Stomach (tissue), 9 donors: Measurements from ENCODE around the gene MBOAT2. TPM values are rescaled to one million over a fixed set of nuclear protein-coding genes. Genes with fewer than 3 reads are reported as not detected.

ENCODE experiments used
- DNase-seq, 2 donors: peaks; one replicate each; pipeline versions ENCODE4 v3.0.0 to v3.0.0-alpha.2; 2013 to 2019
- H3K27ac ChIP-seq, 5 donors: fragments of 200-600 bp in 4 of 5; sonication (generic) in 4 of 5; one replicate each; pipeline ENCODE4 v1.5.1; 2013 to 2019; ENCODE audit warnings: mild to moderate bottlenecking in 1 of 5, moderate library complexity in 1 of 5
- H3K27me3 ChIP-seq, 3 donors: fragments of 200-600 bp; sonication (generic); one replicate each; pipeline ENCODE4 v1.5.1; 2017 to 2019; ENCODE audit warnings: mixed run types in 1 of 3
- H3K36me3 ChIP-seq, 4 donors: fragments of 200-600 bp; sonication (generic); 1 replicate in 3 of 4; 2 replicates in 1 of 4; pipeline ENCODE4 v1.5.1; 2016 to 2019
- H3K4me1 ChIP-seq, 4 donors: fragments of 200-600 bp; sonication (generic); one replicate each; pipeline ENCODE4 v1.5.1; 2016 to 2019
- H3K4me3 ChIP-seq, 4 donors: fragments of 200-600 bp; sonication (generic) in 3 of 4; one replicate each; pipeline ENCODE4 v1.5.1; 2016 to 2019; ENCODE audit warnings: mild to moderate bottlenecking in 1 of 4
- H3K9me3 ChIP-seq, 4 donors: fragments of 200-600 bp; sonication (generic); one replicate each; pipeline ENCODE4 v1.5.1; 2016 to 2019
- EP300 ChIP-seq: sonication (generic); formaldehyde crosslinking; IDR thresholded peaks from one replicate; pipeline ENCODE4 v1.6.1; 2017; ENCODE audit warnings: antibody characterized with exemption
- POLR2A ChIP-seq, 4 donors: fragments of 450-650 bp; IDR thresholded peaks; one replicate each; pipeline ENCODE4 v1.6.1; 2016; ENCODE audit warnings: antibody characterized with exemption in 4 of 4, control low read depth in 2 of 4, mild to moderate bottlenecking in 1 of 4, moderate library complexity in 1 of 4
- POLR2AphosphoS5 ChIP-seq, 3 donors: sonication (generic); formaldehyde crosslinking; IDR thresholded peaks; one replicate each; pipeline ENCODE4 v1.6.1; 2016; ENCODE audit warnings: antibody characterized with exemption in 3 of 3
- WGBS, 5 donors: extraction: QIAGEN DNeasy Blood & Tissue Kit in 3 of 5; methylation state at CpG; one replicate each; pipeline versions ENCODE4 v1.1.5 to v1.1.7; 2013 to 2018; 5-methylcytosine and 5-hydroxymethylcytosine counted together
- intact Hi-C: fragments of 100-400 bp; cut with DNase I; formaldehyde crosslinking; loops from one replicate; pipeline ENCODE4 v1.15.1; 2023; ENCODE audit warnings: low total_unique reads
- polyA plus RNA-seq, 3 donors: library from polyadenylated mRNA; stranded (reverse); fragments of 200-250 nt; gene quantifications; one replicate each; pipeline ENCODE4 v1.2.3, GENCODE V29; 2013
- total RNA-seq, 5 donors: library from RNA; depleted of rRNA; stranded (reverse); fragments of >200 nt; gene quantifications; one replicate each; pipeline versions ENCODE4 v1.1.0 to v1.2.3, GENCODE V29; 2014 to 2016
- TF ChIP-seq, protein P1 (sequence below), 7 experiments: fragments of 450-650 bp in 4 of 7; fragments of 200-600 bp in 3 of 7; sonication (generic) in 3 of 7; IDR thresholded peaks; one replicate each; pipeline ENCODE4 v1.5.1; 2016 to 2019; ENCODE audit warnings: antibody characterized with exemption in 7 of 7, control low read depth in 2 of 7, mild to moderate bottlenecking in 1 of 7
- donor health status: healthy with polysubstance abuse.
- donor health status: Bipolar disorder and iron deficiency.
- donor health status: healthy.

MBOAT2 gene
- total and polyA plus RNA-seq, 8 donors = 2.2 to 65.5 (median 12.9) TPM

DNA sequence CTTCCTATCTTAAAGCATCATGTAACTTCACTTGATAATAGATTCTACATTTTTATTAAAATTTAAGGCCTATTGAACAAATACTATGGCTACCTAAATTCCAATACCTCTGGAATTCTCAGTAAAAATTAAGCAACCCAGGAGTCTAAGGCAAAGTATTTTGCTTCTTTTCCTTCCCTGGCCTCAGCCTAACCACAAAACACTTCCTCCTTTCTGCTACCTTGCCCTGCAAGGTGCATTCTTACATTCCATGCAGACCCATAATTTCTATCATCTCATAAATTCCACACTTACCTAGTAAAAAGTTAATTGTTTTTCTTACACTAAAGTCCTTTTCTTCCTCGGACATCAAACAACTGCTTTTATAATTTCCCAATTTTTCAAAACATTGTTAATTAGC lies 3.7 kb downstream of the MBOAT2 start:
- 68 to 89% (median 80%) methylated on average over 1 of the region's 1 CpG for WGBS, 5 donors
- Histone ChIP-seq H3K36me3 (no peaks in the 10 kb centered on the region), H3K4me3 (no peak overlapping the region), H3K9me3 (no peaks in the 10 kb centered on the region), H3K27me3 (no peaks in the 10 kb centered on the region), H3K27ac (no peak overlapping the region), H3K4me1 (peaks cover 0 to 33% (median 18%) of the 10 kb centered on the region in 4 donors)
- peak in 1 of 2 donors; percentile 20 for DNase-seq
- intact Hi-C loops = no loop called here
- TF ChIP-seq POLR2AphosphoS5 (IDR thresholded peaks at IDR 0.05) = no peak
- no peak for TF ChIP-seq EP300
- TF ChIP-seq POLR2A (IDR thresholded peaks at IDR 0.05) = no peak
- TF ChIP-seq, protein P1, sequence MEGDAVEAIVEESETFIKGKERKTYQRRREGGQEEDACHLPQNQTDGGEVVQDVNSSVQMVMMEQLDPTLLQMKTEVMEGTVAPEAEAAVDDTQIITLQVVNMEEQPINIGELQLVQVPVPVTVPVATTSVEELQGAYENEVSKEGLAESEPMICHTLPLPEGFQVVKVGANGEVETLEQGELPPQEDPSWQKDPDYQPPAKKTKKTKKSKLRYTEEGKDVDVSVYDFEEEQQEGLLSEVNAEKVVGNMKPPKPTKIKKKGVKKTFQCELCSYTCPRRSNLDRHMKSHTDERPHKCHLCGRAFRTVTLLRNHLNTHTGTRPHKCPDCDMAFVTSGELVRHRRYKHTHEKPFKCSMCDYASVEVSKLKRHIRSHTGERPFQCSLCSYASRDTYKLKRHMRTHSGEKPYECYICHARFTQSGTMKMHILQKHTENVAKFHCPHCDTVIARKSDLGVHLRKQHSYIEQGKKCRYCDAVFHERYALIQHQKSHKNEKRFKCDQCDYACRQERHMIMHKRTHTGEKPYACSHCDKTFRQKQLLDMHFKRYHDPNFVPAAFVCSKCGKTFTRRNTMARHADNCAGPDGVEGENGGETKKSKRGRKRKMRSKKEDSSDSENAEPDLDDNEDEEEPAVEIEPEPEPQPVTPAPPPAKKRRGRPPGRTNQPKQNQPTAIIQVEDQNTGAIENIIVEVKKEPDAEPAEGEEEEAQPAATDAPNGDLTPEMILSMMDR (IDR thresholded peaks at IDR 0.05) = no peak

DNA sequence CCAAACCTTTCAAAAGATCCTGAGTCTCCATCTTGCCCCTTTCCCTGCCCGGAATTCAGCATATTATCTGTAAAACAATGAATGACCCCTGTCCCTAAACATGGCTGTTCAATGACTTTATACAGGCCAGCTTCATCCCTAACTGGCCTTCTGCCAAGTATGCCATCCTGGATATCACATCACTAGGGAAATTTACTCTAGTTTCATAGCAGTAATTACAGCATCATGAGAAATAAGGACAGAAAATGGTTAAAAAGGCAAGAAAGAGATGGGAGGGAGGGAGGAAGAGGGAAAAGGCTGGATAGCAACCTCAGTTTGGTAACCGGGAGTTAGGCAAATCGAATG lies 4.4 kb downstream of the MBOAT2 start:
- Histone ChIP-seq H3K4me1 (peaks cover 0 to 27% (median 14%) of the 10 kb centered on the region in 4 donors), H3K36me3 (no peaks in the 10 kb centered on the region), H3K27me3 (no peaks in the 10 kb centered on the region), H3K27ac (no peak overlapping the region), H3K9me3 (no peaks in the 10 kb centered on the region), H3K4me3 (no peak overlapping the region)
- intact Hi-C loops = no loop called here
- peak in 1 of 2 donors; percentile 17 for DNase-seq
- 77 to 92% (median 79%) methylated on average over 3 of the region's 3 CpGs for WGBS, 5 donors
- TF ChIP-seq, protein P1 (IDR thresholded peaks at IDR 0.05) = no peak
- TF ChIP-seq EP300 = no peak
- TF ChIP-seq POLR2AphosphoS5 (IDR thresholded peaks at IDR 0.05) = no peak
- no peak for TF ChIP-seq POLR2A (IDR thresholded peaks at IDR 0.05)

DNA sequence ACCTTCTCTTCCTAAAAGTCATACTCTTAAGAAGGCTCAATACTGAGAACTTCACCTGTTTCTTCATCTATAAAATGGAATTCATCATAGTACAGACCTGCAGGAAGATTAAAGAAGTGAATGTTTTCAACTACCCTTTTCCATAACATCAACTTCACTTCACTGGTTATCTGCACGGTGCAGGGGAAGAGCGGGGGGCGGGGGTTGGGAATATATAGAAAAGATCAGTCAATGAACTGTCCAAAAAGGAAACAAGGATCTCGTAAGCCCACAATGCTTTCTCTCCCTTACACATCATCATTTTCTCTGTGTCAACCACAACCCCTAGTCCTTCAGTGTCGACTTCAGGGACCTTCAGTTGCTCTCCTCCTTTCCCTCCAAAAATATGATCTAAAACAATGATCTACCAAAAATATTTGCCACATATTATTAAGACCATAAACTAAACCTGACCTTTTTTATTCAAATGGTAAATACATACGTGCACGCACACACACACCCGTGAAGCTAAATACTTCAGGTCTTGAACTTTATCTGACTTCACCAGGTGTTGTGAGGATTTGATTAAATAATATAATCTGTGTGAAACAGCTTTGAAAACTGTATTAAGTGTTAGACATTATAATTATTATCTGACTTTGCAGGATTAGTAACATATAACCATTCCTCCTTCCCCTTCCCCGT lies 4.9 kb downstream of the MBOAT2 start:
- TF ChIP-seq EP300 (no peak), POLR2A (IDR thresholded peaks at IDR 0.05) (no peak), POLR2AphosphoS5 (IDR thresholded peaks at IDR 0.05) (no peak)
- TF ChIP-seq, protein P1 (IDR thresholded peaks at IDR 0.05) = no peak
- intact Hi-C loops = no loop called here
- 79 to 83% (median 81%) methylated on average over 9 of the region's 9 CpGs for WGBS, 5 donors

DNA sequence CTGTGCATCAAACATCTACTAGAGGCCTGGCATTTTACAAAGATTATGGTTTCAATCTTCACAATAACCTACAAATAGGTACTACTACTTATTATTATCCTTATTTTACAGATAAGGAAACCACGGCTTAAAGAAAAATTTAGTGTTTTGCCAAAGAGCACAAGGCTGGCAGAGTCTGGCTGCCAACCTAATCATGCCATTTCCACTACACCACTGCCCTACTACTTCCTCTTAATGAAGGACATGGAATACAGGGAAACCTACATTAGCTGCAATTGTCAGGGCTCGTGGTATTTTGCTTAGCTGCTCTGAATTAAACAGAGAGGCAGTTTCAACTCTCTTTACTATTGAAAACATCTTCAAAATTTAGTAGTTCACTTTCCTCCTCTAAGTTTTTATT lies 5.9 kb downstream of the MBOAT2 start:
- no peaks in the 10 kb centered on the region for H3K9me3 ChIP-seq
- intact Hi-C loops = no loop called here

More for the DNA sequence above, 4.9 kb downstream of the MBOAT2 start:
- Histone ChIP-seq H3K27me3 (no peaks in the 10 kb centered on the region), H3K4me1 (peaks cover 0 to 27% (median 13%) of the 10 kb centered on the region in 4 donors), H3K9me3 (no peaks in the 10 kb centered on the region), H3K4me3 (no peak overlapping the region), H3K27ac (no peak overlapping the region), H3K36me3 (no peaks in the 10 kb centered on the region)
- DNase-seq = no peak

More for the DNA sequence above, 5.9 kb downstream of the MBOAT2 start:
- 46 to 69% (median 53%) methylated on average over 2 of the region's 2 CpGs for WGBS, 5 donors
- no peaks in the 10 kb centered on the region for H3K27me3 ChIP-seq
- H3K27ac ChIP-seq = no peak overlapping the region
- DNase-seq = no peak
- no peak for TF ChIP-seq EP300
- TF ChIP-seq POLR2AphosphoS5 (IDR thresholded peaks at IDR 0.05) = no peak
- TF ChIP-seq POLR2A (IDR thresholded peaks at IDR 0.05) = no peak
- TF ChIP-seq, protein P1 (IDR thresholded peaks at IDR 0.05) = no peak
- no peaks in the 10 kb centered on the region for H3K36me3 ChIP-seq
- peaks cover 0 to 20% (median 7%) of the 10 kb centered on the region in 4 donors for H3K4me1 ChIP-seq
- H3K4me3 ChIP-seq = no peak overlapping the region
